ENCODE results near the gene RFESD. TPM values are rescaled to one million over a fixed set of nuclear protein-coding genes. Genes with fewer than 3 reads are reported as not detected.
"Not testable (repeated sequence)": the region's sequence is repeated elsewhere in the genome, so short reads cannot be mapped to it uniquely, and the experiment has no call there.

The RFESD gene
- polyA plus RNA-seq, 1 donor, result 5.0 TPM

- no peak for DNase-seq
These were observed 18.4 kb upstream of the RFESD start for GRCh38 chr5:95627971-95628810.

GRCh38 chr5:95628933-95629332, 17.6 kb upstream of the RFESD start:
- DNase-seq, result no peak

DNA sequence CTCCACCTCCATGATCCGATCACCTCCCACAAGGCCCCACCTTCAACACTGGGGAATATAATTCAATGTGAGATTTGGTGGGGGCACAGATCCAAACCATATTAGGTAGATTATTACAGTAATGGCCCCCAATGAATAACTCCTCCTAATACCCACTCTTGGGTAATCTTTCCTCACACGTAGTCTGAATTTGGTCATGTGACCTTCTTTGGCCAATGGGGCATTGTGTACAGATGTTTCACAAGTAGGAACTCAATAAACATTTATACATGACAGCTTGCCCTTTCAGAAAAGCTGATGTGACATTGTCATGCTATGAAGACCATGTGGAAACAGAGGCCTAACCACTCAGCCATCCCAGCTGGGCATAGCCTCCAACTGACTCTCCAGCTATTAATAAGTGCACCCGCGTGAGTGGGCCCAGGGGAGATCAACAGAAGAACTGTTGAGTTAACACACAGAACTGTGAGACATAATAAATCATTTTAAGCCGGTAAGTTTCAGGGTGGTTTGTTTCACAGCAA, 16.1 kb upstream of the RFESD start:
- no peak for DNase-seq

- no peak for DNase-seq
These were observed 15.2 kb upstream of the RFESD start for GRCh38 chr5:95631255-95631958.

GRCh38 chr5:95631991-95632675, 14.4 kb upstream of the RFESD start:
- DNase-seq, result no peak

DNA sequence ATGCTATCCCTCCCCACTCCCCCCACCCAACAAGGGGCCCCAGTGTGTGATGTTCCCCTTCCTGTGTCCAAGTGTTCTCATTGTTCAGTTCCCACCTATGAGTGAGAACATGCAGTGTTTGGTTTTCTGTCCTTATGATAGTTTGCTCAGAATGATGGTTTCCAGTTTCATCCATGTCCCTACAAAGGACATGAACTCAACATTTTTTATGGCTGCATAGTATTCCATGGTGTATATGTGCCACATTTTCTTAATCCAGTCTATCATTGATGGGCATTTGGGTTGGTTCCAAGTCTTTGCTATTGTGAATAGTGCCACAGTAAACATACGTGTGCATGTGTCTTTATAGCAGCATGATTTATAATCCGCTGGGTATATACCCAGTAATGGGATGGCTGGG, 13.6 kb upstream of the RFESD start:
- DNase-seq, result not testable (repeated sequence)

- DNase-seq, result no peak
These were observed 12.9 kb upstream of the RFESD start for GRCh38 chr5:95633671-95634070.

- DNase-seq, result no peak
These were observed 12.5 kb upstream of the RFESD start for GRCh38 chr5:95634081-95634480.

- DNase-seq, result no peak
These were observed 7.9 kb upstream of the RFESD start for GRCh38 chr5:95638632-95639031.

GRCh38 chr5:95641741-95642220, 4.8 kb upstream of the RFESD start:
- no peak for DNase-seq

DNA sequence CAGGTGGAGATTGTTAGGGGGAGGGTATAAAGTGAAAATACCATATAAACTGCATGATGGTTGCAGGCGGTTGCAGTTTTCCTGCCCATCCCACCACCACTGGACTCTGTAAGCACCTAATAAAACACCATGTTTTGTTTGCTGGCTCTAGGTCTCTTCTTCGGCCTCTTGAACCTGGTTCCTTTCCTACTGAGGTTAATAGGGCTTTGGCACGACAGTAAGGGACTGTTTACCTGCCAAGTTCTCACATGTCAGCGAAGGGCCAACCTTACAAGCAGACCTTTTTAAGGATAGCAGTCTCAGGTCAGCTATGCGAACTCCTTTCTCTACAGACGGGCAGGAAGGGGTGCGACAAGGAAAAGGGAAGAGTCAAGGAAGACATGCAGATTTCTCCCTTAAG, 3.4 kb upstream of the RFESD start:
- no peak for DNase-seq

DNA sequence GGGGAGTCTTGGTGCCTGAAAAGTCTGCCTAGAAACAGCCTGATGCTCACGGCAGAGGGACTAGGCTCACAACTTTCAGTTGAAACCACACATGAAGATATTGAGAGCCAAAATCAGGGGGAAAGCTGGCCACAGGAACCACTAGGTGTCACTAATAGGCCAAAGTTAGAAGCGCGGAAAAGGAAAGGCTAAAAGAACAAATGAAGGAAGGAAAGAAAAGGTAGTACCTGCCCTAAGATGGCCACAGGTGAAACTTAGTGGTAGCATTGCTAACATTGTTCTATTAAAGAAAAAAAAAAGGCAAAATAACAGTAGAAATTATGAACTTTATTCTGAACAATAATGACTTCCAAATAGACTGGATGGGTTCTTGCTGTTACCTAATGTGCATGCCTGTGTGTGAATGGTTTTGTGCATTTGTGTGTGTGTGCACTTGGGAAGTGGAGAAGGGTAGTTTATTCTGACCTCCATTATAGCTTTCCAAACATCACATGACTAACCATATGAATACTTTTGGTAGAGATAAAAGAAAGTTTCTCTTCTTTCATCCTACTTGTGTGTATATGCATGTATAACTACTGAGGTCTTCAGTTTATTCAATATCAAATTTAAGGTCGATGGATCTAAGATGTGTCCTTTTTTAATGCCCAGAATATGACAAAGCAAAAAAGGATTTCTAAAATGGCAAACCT, 2.1 kb upstream of the RFESD start:
- DNase-seq, result peak; percentile 42

DNA sequence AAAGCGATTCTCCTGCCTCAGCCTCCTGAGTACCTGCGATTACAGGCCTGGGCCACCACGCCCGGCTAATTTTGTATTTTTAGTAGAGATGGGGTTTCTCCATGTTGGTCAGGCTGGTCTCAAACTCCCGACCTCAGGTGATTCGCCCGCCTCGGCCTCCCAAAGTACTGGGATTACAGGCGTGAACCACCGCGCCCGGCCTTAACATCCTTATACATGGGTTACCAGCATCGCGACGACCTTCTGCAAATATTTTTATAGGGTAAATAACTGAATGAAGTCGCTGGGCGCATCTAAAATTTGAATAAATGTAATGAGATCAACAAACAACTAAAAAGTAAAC, 380 bp upstream of the RFESD start:
- not testable (repeated sequence) for DNase-seq

GRCh38 chr5:95647886-95648860, 1.6 kb downstream of the RFESD start:
- no peak for DNase-seq

- no peak for DNase-seq
These were observed 2.7 kb downstream of the RFESD start for GRCh38 chr5:95649274-95649673.

- DNase-seq, result no peak
These were observed 3.5 kb downstream of the RFESD start for GRCh38 chr5:95649842-95650620.

DNA sequence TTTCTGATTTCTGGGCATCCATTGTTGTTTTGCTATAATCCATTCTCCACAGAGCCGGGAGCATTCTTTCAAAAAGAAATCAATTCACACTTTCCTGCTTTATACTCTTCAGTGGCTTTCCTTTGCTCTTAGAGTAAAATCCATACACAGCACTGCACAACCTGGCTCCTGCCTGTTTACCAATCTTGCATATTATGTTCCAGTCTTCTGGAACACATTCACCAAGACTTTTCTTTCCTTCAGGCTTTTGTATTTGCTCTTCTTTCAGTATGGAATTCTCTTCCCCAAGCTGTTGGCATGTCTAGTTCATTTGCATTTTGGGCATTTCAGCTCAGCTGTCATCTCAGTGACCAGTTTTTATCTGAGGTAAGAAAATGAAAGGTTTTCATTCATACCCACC, 6.3 kb downstream of the RFESD start:
- DNase-seq, result no peak

- no peak for DNase-seq
These were observed 7.6 kb downstream of the RFESD start for GRCh38 chr5:95654196-95654595.

DNA sequence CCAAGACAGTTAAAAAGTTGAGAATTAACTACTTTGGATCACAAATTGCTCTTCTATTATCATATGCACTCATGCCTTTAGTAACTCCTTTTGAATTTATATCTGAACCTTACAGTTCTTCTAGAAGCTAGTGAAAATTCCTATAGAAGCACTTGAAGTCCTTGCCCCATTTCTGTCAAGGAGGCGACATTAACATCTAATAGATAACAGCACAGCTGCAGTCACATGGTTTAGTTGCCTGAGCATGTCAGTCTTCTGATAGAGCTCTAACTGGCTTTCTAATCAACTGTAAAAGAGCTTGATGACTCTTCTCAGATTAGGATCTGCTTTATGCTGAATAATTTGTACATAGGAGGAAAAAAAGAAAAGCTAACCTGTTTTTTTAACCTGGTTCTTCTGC, 9.0 kb downstream of the RFESD start:
- no peak for DNase-seq

- no peak for DNase-seq
These were observed 13.5 kb downstream of the RFESD start for GRCh38 chr5:95660060-95660459.
